GM12801 (cell line): ENCODE measurements around the gene ITGB1BP1.

Source experiments
- TF ChIP-seq, protein P1 (sequence below): IDR thresholded peaks from one replicate; pipeline ENCODE4 v1.5.1; 2011; ENCODE audit warnings: control low read depth; ENCODE audit not compliant: insufficient read length; ENCODE audit errors: extremely low read depth

Gene ITGB1BP1

DNA sequence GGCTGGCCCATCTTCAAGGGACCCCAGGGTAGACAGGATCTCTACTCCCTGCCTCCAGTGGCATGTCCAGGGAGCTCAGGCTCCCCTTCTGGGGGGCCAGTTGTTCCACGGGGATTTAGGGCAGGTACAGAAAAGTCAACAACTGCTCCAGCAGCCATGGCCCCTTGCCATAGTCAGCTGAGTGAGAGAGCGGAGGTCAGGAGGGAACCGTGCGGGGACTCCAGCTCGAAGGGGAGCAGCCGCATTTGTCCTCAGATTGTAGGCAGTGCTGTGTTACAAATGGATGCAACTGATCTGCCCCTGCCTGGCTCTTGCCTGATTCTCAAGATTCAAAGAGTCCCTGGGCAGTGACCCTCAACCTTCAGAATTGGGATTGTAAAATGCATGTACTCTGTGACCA lies 49.9 kb downstream of the ITGB1BP1 start:
- TF ChIP-seq, protein P1, sequence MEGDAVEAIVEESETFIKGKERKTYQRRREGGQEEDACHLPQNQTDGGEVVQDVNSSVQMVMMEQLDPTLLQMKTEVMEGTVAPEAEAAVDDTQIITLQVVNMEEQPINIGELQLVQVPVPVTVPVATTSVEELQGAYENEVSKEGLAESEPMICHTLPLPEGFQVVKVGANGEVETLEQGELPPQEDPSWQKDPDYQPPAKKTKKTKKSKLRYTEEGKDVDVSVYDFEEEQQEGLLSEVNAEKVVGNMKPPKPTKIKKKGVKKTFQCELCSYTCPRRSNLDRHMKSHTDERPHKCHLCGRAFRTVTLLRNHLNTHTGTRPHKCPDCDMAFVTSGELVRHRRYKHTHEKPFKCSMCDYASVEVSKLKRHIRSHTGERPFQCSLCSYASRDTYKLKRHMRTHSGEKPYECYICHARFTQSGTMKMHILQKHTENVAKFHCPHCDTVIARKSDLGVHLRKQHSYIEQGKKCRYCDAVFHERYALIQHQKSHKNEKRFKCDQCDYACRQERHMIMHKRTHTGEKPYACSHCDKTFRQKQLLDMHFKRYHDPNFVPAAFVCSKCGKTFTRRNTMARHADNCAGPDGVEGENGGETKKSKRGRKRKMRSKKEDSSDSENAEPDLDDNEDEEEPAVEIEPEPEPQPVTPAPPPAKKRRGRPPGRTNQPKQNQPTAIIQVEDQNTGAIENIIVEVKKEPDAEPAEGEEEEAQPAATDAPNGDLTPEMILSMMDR: no peak

- TF ChIP-seq, protein P1: no peak
Measured at GRCh38 chr2:9373047-9373446, 50.3 kb downstream of the ITGB1BP1 start.

DNA sequence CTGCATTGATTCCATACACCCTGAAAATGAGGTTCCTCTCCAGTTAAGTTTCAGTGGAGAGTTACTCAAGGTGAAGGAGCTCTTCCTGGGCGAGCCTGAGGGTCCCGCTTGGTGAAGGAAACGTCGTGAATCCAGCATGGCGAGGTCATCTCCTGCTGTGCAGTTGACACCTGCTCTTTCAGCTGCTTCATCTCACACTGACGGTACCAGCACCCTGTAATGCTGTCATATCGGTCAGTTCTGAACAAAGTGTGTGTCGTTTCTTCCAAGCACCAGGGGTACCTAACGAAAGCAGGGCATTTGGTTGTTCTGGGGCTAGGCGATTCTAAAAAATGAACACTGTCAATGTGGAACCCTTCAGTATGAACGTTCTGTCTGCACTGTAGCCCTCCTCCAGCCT lies 52.6 kb downstream of the ITGB1BP1 start:
- TF ChIP-seq, protein P1: no peak

DNA sequence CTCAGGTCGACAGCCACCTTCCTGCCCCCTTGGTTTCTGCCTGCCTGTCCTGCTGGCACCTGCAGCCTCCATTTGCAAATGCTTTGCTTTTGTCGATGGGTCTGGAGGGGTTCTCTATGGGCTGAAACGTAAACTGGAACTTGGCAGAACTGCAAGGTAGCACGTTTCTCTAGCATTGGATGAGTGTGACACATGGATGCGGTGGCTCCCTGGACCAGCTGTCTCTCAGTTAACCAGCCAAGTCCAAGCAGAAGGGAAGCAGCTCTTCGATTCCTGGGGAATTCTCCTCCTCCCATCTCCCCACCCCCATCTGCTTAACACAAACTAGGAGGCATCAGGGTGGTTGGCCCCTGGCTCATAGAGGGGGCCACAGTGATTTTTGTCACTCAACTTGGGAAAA lies 57.3 kb downstream of the ITGB1BP1 start:
- TF ChIP-seq, protein P1: no peak

DNA sequence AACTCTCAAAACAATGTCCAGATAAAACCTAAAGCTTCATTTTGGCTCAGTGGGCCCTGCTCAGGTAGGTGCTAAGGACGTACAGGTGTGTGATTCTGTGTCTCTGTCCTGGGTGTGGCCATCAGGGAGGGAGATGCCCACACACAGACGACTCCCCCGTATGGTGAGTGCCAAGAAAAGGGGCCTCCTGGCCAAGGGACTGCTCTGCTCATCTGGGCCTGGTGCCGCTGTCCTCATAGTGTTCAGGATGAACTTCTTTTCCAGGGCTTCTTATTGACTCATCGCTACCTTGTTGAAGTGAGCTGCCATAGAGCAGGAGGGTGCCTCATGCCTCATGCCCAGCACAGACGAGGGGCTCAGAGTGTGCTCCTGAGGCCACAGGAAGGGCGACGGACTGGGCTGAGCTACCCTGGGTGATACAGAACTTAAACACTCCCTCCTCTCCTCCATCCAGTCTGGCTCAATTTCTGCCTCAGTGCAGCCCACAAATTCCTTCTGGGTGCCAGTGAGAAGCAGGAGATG lies 57.8 kb downstream of the ITGB1BP1 start:
- TF ChIP-seq, protein P1: no peak

DNA sequence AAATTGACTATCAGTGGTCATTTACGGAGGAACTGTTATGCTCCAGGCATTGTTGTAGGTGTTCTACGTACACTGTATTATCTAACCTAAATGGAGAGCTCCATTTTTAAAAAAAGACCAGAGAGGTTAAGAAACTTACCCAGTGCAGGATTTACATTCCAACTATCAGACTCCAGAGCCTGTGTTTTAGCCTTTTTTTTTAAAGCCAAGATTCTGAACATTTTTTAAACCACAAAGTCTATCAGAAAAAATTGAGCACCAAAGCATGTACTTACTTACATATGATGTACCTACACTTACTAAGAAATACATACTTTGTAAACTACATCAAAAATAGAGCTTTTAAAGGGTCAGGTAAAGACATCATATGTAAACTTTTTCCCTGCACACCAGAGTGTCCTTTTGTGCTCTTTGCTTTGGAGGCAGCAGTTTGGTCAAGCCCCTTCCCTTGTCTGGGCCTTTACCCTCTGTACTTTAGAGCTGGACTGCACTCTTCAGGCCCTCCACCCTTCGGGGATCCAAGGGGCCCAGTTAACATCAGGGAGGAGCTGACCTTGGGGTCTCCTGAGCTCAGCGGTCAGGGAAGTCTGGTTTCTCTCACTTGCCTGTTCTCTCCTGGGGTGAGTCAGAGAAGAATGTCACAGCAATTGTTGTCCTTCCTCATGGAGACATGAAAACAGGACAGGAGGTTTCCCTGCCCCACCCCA lies 58.4 kb downstream of the ITGB1BP1 start:
- TF ChIP-seq, protein P1: no peak

- TF ChIP-seq, protein P1: no peak
Measured at GRCh38 chr2:9364373-9364772, 59.0 kb downstream of the ITGB1BP1 start.
